GM10266 (cell line): Measurements from ENCODE around the gene GLI2.

Experiments used
- DNase-seq: peaks from one replicate; pipeline ENCODE4 v3.0.0; 2012; ENCODE audit errors: extremely low spot score
- TF ChIP-seq, protein P1 (sequence below): IDR thresholded peaks from 2 replicates; pipeline ENCODE4 v1.5.1; 2012; ENCODE audit warnings: mild to moderate bottlenecking, low read depth; ENCODE audit not compliant: control insufficient read depth, insufficient read depth; ENCODE audit errors: missing control alignments

GLI2 gene

GRCh38 chr2:120720231-120720630 is 15.4 kb upstream of the GLI2 start:
- TF ChIP-seq, protein P1, sequence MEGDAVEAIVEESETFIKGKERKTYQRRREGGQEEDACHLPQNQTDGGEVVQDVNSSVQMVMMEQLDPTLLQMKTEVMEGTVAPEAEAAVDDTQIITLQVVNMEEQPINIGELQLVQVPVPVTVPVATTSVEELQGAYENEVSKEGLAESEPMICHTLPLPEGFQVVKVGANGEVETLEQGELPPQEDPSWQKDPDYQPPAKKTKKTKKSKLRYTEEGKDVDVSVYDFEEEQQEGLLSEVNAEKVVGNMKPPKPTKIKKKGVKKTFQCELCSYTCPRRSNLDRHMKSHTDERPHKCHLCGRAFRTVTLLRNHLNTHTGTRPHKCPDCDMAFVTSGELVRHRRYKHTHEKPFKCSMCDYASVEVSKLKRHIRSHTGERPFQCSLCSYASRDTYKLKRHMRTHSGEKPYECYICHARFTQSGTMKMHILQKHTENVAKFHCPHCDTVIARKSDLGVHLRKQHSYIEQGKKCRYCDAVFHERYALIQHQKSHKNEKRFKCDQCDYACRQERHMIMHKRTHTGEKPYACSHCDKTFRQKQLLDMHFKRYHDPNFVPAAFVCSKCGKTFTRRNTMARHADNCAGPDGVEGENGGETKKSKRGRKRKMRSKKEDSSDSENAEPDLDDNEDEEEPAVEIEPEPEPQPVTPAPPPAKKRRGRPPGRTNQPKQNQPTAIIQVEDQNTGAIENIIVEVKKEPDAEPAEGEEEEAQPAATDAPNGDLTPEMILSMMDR: no peak

GRCh38 chr2:120720746-120721375 is 14.8 kb upstream of the GLI2 start:
- TF ChIP-seq, protein P1: no peak
- DNase-seq: no peak

More at GRCh38 chr2:120720231-120720630, 15.4 kb upstream of the GLI2 start:
- DNase-seq: no peak

- TF ChIP-seq, protein P1: no peak
- DNase-seq: no peak
Observed at GRCh38 chr2:120722246-120722567, 13.5 kb upstream of the GLI2 start.

GRCh38 chr2:120722568-120723421 is 12.9 kb upstream of the GLI2 start:
- DNase-seq: no peak
- TF ChIP-seq, protein P1: no peak

DNA sequence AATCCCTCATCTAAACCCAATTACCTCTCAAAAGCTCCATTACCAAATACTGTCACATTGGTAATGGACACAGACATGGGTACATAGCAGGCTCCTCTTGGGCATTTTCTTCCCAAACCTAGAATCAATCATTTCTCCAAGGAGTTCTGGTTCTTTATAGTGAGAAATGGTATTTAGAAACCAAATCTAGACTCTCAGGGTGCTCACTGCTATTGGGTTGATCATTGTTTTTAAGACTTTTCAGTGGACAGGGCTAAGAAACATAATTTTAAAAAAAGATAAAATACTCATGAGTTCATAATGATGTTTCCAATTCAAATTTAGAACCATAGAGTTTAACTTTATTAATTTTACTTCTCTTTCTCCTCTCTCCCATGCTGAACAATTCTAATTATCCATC is 9.4 kb upstream of the GLI2 start:
- DNase-seq: no peak
- TF ChIP-seq, protein P1: no peak

DNA sequence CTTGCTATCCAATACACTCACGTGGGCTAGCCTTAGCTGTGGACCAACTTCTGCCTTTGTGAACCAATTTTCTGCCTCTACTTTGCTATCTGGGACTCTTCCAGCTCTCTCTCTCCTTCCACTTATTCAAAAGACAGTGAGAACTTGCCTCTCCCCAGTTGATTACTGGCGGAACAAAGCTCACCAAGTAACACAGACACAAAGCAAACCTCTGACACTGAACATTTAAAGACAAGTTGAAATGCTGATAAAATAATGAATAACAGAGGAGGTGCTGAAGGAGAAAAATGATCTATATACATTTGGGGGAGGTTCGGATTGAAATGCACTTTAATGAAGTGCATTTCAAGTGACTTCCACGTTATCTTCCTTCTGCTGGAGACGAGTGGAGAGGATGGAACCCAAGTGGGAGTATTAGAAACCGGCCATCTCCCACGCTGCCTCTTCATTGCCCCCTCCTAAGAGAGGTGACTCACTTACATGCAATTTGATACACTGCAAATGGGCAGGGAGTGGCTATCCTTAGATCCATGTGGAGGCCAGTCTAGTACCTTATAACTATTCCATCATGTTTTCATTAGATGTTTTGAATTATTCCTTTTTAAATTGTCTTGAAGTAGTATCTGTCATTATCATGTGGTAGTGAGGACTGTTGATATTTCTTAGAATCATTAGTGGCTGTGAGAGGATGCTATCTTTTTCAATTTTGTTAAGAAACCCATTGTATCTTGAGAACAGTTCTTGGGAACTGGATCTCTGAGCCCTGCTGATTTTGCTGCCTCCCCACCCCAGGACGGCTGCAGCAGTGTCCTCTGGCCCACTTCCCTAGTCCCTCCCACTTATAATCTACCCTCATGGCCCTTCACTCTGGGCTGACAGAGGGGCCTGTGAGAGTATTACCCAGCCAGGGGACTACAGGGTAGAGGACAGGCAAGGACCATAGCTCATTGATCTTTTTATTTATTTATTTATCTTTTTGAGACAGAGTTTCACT is 6.0 kb upstream of the GLI2 start:
- DNase-seq: no peak
- TF ChIP-seq, protein P1: no peak
